Measurements from ENCODE around the gene CHST15.

Gene CHST15

GRCh38 chr10:124061030-124061429 is 32.4 kb downstream of the CHST15 start:
- DNase-seq, result no peak

- DNase-seq, result no peak
Observed at GRCh38 chr10:124060148-124060720, 33.2 kb downstream of the CHST15 start.

- DNase-seq, result no peak
Observed at GRCh38 chr10:124059551-124059950, 33.8 kb downstream of the CHST15 start.

GRCh38 chr10:124058346-124059003 is 34.9 kb downstream of the CHST15 start:
- no peak for DNase-seq

- DNase-seq, result no peak
Observed at GRCh38 chr10:124057601-124058000, 35.8 kb downstream of the CHST15 start.

- DNase-seq, result no peak
Observed at GRCh38 chr10:124056337-124056980, 36.9 kb downstream of the CHST15 start.

GRCh38 chr10:124053971-124054370 is 39.4 kb downstream of the CHST15 start:
- DNase-seq, result no peak

GRCh38 chr10:124052561-124052960 is 40.8 kb downstream of the CHST15 start:
- DNase-seq, result no peak

GRCh38 chr10:124050021-124051015 is 43.1 kb downstream of the CHST15 start:
- no peak for DNase-seq

GRCh38 chr10:124049484-124049883 is 43.9 kb downstream of the CHST15 start:
- no peak for DNase-seq

- DNase-seq, result no peak
Observed at GRCh38 chr10:124048371-124049290, 44.8 kb downstream of the CHST15 start.

GRCh38 chr10:124047427-124048152 is 45.8 kb downstream of the CHST15 start:
- DNase-seq, result no peak

GRCh38 chr10:124045801-124046355 is 47.5 kb downstream of the CHST15 start:
- no peak for DNase-seq

- DNase-seq, result no peak
Observed at GRCh38 chr10:124045276-124045675, 48.1 kb downstream of the CHST15 start.

- no peak for DNase-seq
Observed at GRCh38 chr10:124044143-124044862, 49.1 kb downstream of the CHST15 start.

- no peak for DNase-seq
Observed at GRCh38 chr10:124043310-124044142, 49.9 kb downstream of the CHST15 start.

GRCh38 chr10:124042656-124043309 is 50.6 kb downstream of the CHST15 start:
- DNase-seq, result no peak

GRCh38 chr10:124041675-124042445 is 51.5 kb downstream of the CHST15 start:
- DNase-seq, result no peak

Data from CD4-positive, alpha-beta T cell treated with Interleukin-4 for 4 hours (primary cell).